Psoas muscle (tissue), 8 donors: ENCODE data around the gene THRB. TPM values are rescaled to one million over a fixed set of nuclear protein-coding genes. Genes with fewer than 3 reads are reported as not detected.

Experiments
- ATAC-seq, 4 donors: fragments of 200-7000 bp; cut with Tn5 transposase; one replicate each; pipeline ENCODE4 v1.9.1; 2020; ENCODE audit warnings: moderate library complexity in 3 of 4, mild to moderate bottlenecking in 2 of 4
- DNase-seq, 2 donors: peaks; one replicate each; pipeline ENCODE4 v3.0.0-alpha.2; 2020
- H3K27ac ChIP-seq: fragments of 200-600 bp; one replicate; pipeline ENCODE4 v1.8.0; 2022
- H3K27me3 ChIP-seq, 3 donors: fragments of 200-600 bp in 1 of 3; one replicate each; pipeline versions ENCODE4 v1.6.1 to v1.8.0; 2013 to 2022; ENCODE audit warnings: low read length in 2 of 3, mild to moderate bottlenecking in 2 of 3, moderate library complexity in 1 of 3; ENCODE audit not compliant: insufficient read depth in 3 of 3
- H3K36me3 ChIP-seq, 2 donors: fragments of 200-600 bp in 1 of 2; one replicate each; pipeline versions ENCODE4 v1.6.1 to v1.8.0; 2013 to 2022; ENCODE audit warnings: low read depth in 1 of 2, mild to moderate bottlenecking in 1 of 2, moderate library complexity in 1 of 2; ENCODE audit not compliant: insufficient read depth in 1 of 2
- H3K4me1 ChIP-seq: fragments of 200-600 bp; one replicate; pipeline ENCODE4 v1.8.0; 2022
- H3K4me3 ChIP-seq: fragments of 200-600 bp; one replicate; pipeline ENCODE4 v1.8.0; 2022; ENCODE audit warnings: mild to moderate bottlenecking
- H3K9me3 ChIP-seq: fragments of 200-600 bp; one replicate; pipeline ENCODE4 v1.8.0; 2022
- CTCF ChIP-seq: fragments of 200-600 bp; IDR thresholded peaks from one replicate; pipeline ENCODE4 v1.8.0; 2022; ENCODE audit warnings: antibody characterized with exemption
- WGBS, 3 donors: extraction: QIAGEN DNeasy Blood & Tissue Kit; methylation state at CpG; one replicate each; pipeline versions ENCODE4 v1.1.6 to v1.1.7; 2013; 5-methylcytosine and 5-hydroxymethylcytosine counted together
- intact Hi-C, 2 donors: fragments of 100-400 bp; cut with DNase I; formaldehyde crosslinking; loops; one replicate each; pipeline versions ENCODE4 v1.11.0 to v1.14.2; 2022
- polyA plus RNA-seq, 3 donors: library from polyadenylated mRNA; stranded (reverse); fragments of 200-250 nt; gene quantifications; one replicate each; pipeline ENCODE4 v1.2.3, GENCODE V29; 2013
- total RNA-seq, 4 donors: library from RNA; stranded (reverse); fragmentation: NEBNext Ultra II Directional in 2 of 4; extraction: Animal tissue kit (Norgen Biotek cat#: 25700) in 2 of 4; gene quantifications; one replicate each; pipeline versions ENCODE4 v1.2.1 to v1.2.4, GENCODE V29; 2021 to 2023
- donor health status: healthy with polysubstance abuse.
- donor health status: DM: no; HTN: no; CAD: no; lungs with moderate emphysema.
- donor health status: Bipolar disorder and iron deficiency.
- donor health status: healthy.
- donor health status: DM: yes; HTN: yes; CAD: no.
- donor health status: DM: no; HTN: no; CAD: no.
- donor health status: DM: no; HTN: no; CAD: no.
- donor health status: DM: yes; HTN: yes; CAD: no.

THRB gene
- total and polyA plus RNA-seq, 7 donors, result 11.5 to 38.6 (median 31.4) TPM

GRCh38 chr3:24520101-24520495 is 25.4 kb upstream of the THRB start:
- no peak for DNase-seq
- Histone ChIP-seq H3K27me3 (no peaks in the 10 kb centered on the region), H3K4me1 (peaks cover 6% of the 10 kb centered on the region), H3K9me3 (no peaks in the 10 kb centered on the region), H3K4me3 (no peak overlapping the region), H3K27ac (no peak overlapping the region), H3K36me3 (no peaks in the 10 kb centered on the region)
- intact Hi-C loops, result loop anchor here (5.0 to 10.0 kb wide), 3 partner anchors 62 to 162 kb away; no protein-coding TSS in a partner anchor
- TF ChIP-seq CTCF, result no peak
- ATAC-seq, result no peak
- 95 to 100% (median 98%) methylated on average over 2 of the region's 2 CpGs for WGBS, 3 donors

- Histone ChIP-seq H3K36me3 (no peaks in the 10 kb centered on the region), H3K4me1 (peaks cover 6% of the 10 kb centered on the region), H3K4me3 (no peak overlapping the region), H3K9me3 (no peaks in the 10 kb centered on the region), H3K27me3 (no peaks in the 10 kb centered on the region), H3K27ac (no peak overlapping the region)
- 69 to 81% (median 80%) methylated on average over 15 of the region's 15 CpGs for WGBS, 3 donors
- intact Hi-C loops, result loop anchor here (5.0 to 10.0 kb wide), 3 partner anchors 63 to 163 kb away; no protein-coding TSS in a partner anchor
- ATAC-seq, result no peak
- no peak for DNase-seq
- TF ChIP-seq CTCF, result no peak
Observed at GRCh38 chr3:24519368-24520100, 24.9 kb upstream of the THRB start.

- Histone ChIP-seq H3K9me3 (no peaks in the 10 kb centered on the region), H3K27ac (no peak overlapping the region), H3K36me3 (no peaks in the 10 kb centered on the region), H3K27me3 (no peaks in the 10 kb centered on the region), H3K4me1 (peaks cover 6% of the 10 kb centered on the region), H3K4me3 (no peak overlapping the region)
- ATAC-seq (no peak), DNase-seq (no peak)
- WGBS, 3 donors, result 59 to 77% (median 70%) methylated on average over 4 of the region's 4 CpGs
- TF ChIP-seq CTCF, result no peak
- intact Hi-C loops, result no loop called here
Observed at GRCh38 chr3:24518990-24519367, 24.3 kb upstream of the THRB start.

GRCh38 chr3:24514119-24514518 is 19.5 kb upstream of the THRB start:
- H3K9me3 ChIP-seq, result no peaks in the 10 kb centered on the region
- ATAC-seq (no peak), DNase-seq (no peak)
- TF ChIP-seq CTCF, result no peak
- no peaks in the 10 kb centered on the region for H3K36me3 ChIP-seq
- no peaks in the 10 kb centered on the region for H3K27me3 ChIP-seq
- no peak overlapping the region for H3K4me3 ChIP-seq
- intact Hi-C loops, result no loop called here
- H3K4me1 ChIP-seq, result no peaks in the 10 kb centered on the region
- WGBS, 3 donors, result 86 to 92% (median 88%) methylated on average over 4 of the region's 4 CpGs
- no peak overlapping the region for H3K27ac ChIP-seq

GRCh38 chr3:24513463-24513862 is 18.8 kb upstream of the THRB start:
- H3K27me3 ChIP-seq, result no peaks in the 10 kb centered on the region
- no peak overlapping the region for H3K27ac ChIP-seq
- H3K4me3 ChIP-seq, result no peak overlapping the region
- WGBS, 3 donors, result 62 to 88% (median 63%) methylated on average over 1 of the region's 1 CpG
- ATAC-seq (no peak), DNase-seq (no peak)
- H3K36me3 ChIP-seq, result no peaks in the 10 kb centered on the region
- peaks cover 4% of the 10 kb centered on the region for H3K4me1 ChIP-seq
- no peak for TF ChIP-seq CTCF
- intact Hi-C loops, result no loop called here
- no peaks in the 10 kb centered on the region for H3K9me3 ChIP-seq
